Measurements from ENCODE around the gene DUSP15.

GRCh38 chr20:31877684-31878083 lies 7.4 kb upstream of the DUSP15 start:
- TF ChIP-seq CTCF (IDR thresholded peaks at IDR 0.05), result no peak
- no peak for TF ChIP-seq EZH2phosphoT487 (IDR thresholded peaks at IDR 0.05)

Data from neural progenitor cell (in vitro differentiated cells).